ENCODE data around the gene NDUFAF3.

Gene NDUFAF3

GRCh38 chr3:49054344-49054862, 32.5 kb downstream of the NDUFAF3 start:
- no peak for DNase-seq (ENCODE audit: low read depth in 3 of 3)

GRCh38 chr3:49057268-49057667, 35.3 kb downstream of the NDUFAF3 start:
- no peak for DNase-seq (ENCODE audit: low read depth in 3 of 3)

GRCh38 chr3:49058011-49058410, 36.1 kb downstream of the NDUFAF3 start:
- no peak for DNase-seq (ENCODE audit: low read depth in 3 of 3)
